Measurements from ENCODE around the gene EPB41. TPM values are rescaled to one million over a fixed set of nuclear protein-coding genes. Genes with fewer than 3 reads are reported as not detected.

Gene EPB41
- total RNA-seq, 4 donors from 2014 or later = 28.8 to 57.6 (median 43.2) TPM

GRCh38 chr1:29113413-29114117 lies 199.2 kb downstream of the EPB41 start:
- TF ChIP-seq CTCF (IDR thresholded peaks at IDR 0.05) = no peak
- DNase-seq (ENCODE audit: low spot score) = no peak
- ATAC-seq (ENCODE audit: low FRiP score) = no peak

GRCh38 chr1:29114654-29115053 lies 200.3 kb downstream of the EPB41 start:
- DNase-seq (ENCODE audit: low spot score) (no peak), ATAC-seq (ENCODE audit: low FRiP score) (no peak)
- no peak for TF ChIP-seq CTCF (IDR thresholded peaks at IDR 0.05)

GRCh38 chr1:29117381-29117780 lies 203.0 kb downstream of the EPB41 start:
- no peak for DNase-seq (ENCODE audit: low spot score)
- no peak for TF ChIP-seq CTCF (IDR thresholded peaks at IDR 0.05)
- ATAC-seq (ENCODE audit: low FRiP score) = no peak

- ATAC-seq (ENCODE audit: low FRiP score) (no peak), DNase-seq (ENCODE audit: low spot score) (no peak)
- no peak for TF ChIP-seq CTCF (IDR thresholded peaks at IDR 0.05)
These were observed 205.0 kb downstream of the EPB41 start for GRCh38 chr1:29119121-29119929.

GRCh38 chr1:29120367-29120766 lies 206.0 kb downstream of the EPB41 start:
- ATAC-seq (ENCODE audit: low FRiP score) = no peak
- no peak for DNase-seq (ENCODE audit: low spot score)
- no peak for TF ChIP-seq CTCF (IDR thresholded peaks at IDR 0.05)

GRCh38 chr1:29120947-29121485 lies 206.6 kb downstream of the EPB41 start:
- TF ChIP-seq CTCF (IDR thresholded peaks at IDR 0.05) = peak in 1 of 3 donors; percentile 45
- no peak for ATAC-seq (ENCODE audit: low FRiP score)
- DNase-seq (ENCODE audit: low spot score) = no peak

Measured in omental fat pad (tissue), 4 donors.